ENCODE data around the gene RAB40B.
A peak's percentile ranks its signal among the peaks of the same experiment; 100 is the strongest.

The RAB40B gene

GRCh38 chr17:82648742-82649331, 49.7 kb downstream of the RAB40B start:
- in situ Hi-C loops (cut with HindIII; ENCODE audit: low sequenced_read_pairs) = no loop called here
- no peak for DNase-seq (ENCODE audit: low read depth, low spot score)
- TF ChIP-seq, protein P1, sequence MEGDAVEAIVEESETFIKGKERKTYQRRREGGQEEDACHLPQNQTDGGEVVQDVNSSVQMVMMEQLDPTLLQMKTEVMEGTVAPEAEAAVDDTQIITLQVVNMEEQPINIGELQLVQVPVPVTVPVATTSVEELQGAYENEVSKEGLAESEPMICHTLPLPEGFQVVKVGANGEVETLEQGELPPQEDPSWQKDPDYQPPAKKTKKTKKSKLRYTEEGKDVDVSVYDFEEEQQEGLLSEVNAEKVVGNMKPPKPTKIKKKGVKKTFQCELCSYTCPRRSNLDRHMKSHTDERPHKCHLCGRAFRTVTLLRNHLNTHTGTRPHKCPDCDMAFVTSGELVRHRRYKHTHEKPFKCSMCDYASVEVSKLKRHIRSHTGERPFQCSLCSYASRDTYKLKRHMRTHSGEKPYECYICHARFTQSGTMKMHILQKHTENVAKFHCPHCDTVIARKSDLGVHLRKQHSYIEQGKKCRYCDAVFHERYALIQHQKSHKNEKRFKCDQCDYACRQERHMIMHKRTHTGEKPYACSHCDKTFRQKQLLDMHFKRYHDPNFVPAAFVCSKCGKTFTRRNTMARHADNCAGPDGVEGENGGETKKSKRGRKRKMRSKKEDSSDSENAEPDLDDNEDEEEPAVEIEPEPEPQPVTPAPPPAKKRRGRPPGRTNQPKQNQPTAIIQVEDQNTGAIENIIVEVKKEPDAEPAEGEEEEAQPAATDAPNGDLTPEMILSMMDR (IDR thresholded peaks at IDR 0.05; ENCODE audit: low read depth, low read length) = no peak
- H3K4me3 ChIP-seq (ENCODE audit: low read depth, low read length) = peak overlapping the region; percentile 47

DNA sequence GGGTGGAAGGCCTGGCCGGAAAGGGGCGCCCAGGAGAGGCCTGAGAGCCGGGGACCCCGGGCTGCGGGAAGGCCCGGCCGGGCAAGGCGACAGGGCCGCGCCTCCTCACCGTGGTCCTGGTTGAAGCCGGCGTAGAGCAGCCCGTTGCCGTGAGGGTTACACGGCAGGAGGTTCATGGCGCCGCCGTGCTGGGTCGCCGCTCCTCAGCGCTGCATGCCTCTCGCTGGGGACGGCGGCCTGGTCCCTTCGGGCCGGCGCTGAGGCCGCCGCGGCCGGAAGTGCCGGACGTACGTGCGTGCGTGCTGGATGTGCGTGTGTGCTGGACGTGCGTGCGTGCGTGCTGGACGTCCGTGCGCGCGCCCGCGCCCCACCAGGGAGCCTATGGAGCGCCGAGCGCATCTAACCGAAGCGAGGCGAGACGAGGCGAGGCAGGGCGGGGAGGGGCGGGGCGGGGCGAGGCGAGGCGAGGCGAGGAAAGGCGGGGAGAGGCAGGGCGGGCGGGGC, 50.3 kb downstream of the RAB40B start, which contains the start of gene WDR45B:
TSS of gene WDR45B (minus strand) at position 280 of the 504 bp plus-strand sequence. CDS start at position 176, 104 bp downstream.
- DNase-seq (ENCODE audit: low read depth, low spot score) = peak; percentile 99
- TF ChIP-seq, protein P1 (IDR thresholded peaks at IDR 0.05; ENCODE audit: low read depth, low read length) = no peak
- in situ Hi-C loops (cut with HindIII; ENCODE audit: low sequenced_read_pairs) = no loop called here
- H3K4me3 ChIP-seq (ENCODE audit: low read depth, low read length) = peak within 1 kb of the TSS; percentile 92

- TF ChIP-seq, protein P1 (IDR thresholded peaks at IDR 0.05; ENCODE audit: low read depth, low read length) = peak; percentile 30
- in situ Hi-C loops (cut with HindIII; ENCODE audit: low sequenced_read_pairs) = no loop called here
- peak overlapping the region; percentile 92 for H3K4me3 ChIP-seq (ENCODE audit: low read depth, low read length)
- no peak for DNase-seq (ENCODE audit: low read depth, low spot score)
Measured at GRCh38 chr17:82647593-82648164, 50.8 kb downstream of the RAB40B start.

DNA sequence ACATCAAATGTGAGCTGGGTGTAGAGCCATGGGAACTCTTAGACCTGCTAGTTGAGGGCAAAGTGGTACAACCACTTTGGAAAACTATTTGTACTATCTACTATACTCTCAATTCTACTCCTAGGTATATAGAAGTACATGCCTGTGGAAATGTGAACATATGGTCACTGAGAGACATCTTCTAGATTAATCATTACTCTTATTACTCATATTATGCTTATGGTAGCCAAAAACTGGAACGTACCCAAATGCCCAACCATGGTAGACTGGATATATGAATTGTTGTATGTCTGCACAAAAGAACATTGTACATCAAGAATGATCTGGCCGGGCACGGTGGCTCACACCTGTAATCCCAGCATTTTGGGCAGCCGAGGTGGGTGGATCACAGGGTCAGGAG, 53.0 kb downstream of the RAB40B start:
- no peak overlapping the region for H3K4me3 ChIP-seq (ENCODE audit: low read depth, low read length)
- DNase-seq (ENCODE audit: low read depth, low spot score) = no peak
- in situ Hi-C loops (cut with HindIII; ENCODE audit: low sequenced_read_pairs) = no loop called here
- TF ChIP-seq, protein P1 (IDR thresholded peaks at IDR 0.05; ENCODE audit: low read depth, low read length) = no peak

- in situ Hi-C loops (cut with HindIII; ENCODE audit: low sequenced_read_pairs) = no loop called here
- TF ChIP-seq, protein P1 (IDR thresholded peaks at IDR 0.05; ENCODE audit: low read depth, low read length) = no peak
- no peak overlapping the region for H3K4me3 ChIP-seq (ENCODE audit: low read depth, low read length)
- DNase-seq (ENCODE audit: low read depth, low spot score) = no peak
Measured at GRCh38 chr17:82644148-82644547, 54.4 kb downstream of the RAB40B start.

DNA sequence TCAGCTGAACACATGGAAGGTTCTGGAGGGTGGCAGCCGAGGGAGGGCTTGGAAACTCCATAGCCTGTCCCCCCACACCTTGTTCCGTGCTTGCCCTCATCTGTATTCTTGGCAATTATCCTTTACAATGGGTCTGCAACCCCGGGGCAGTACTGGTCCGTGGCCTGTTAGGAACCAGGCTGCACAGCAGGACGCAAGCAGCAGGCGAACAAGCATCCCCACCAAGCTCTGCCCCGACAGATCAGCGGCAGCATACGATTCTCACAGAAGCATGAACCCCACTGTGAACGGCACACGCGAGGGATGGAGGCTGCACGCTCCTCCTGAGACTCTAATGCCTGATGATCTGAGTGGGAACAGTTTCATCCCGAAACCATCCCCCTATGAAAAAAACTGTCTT, 56.5 kb downstream of the RAB40B start:
- in situ Hi-C loops (cut with HindIII; ENCODE audit: low sequenced_read_pairs) = no loop called here
- H3K4me3 ChIP-seq (ENCODE audit: low read depth, low read length) = no peak overlapping the region
- TF ChIP-seq, protein P1 (IDR thresholded peaks at IDR 0.05; ENCODE audit: low read depth, low read length) = no peak
- DNase-seq (ENCODE audit: low read depth, low spot score) = no peak

Data from astrocyte of the spinal cord (primary cell).